Lung (tissue), 16 donors: Measurements from ENCODE around the gene RACGAP1. TPM values are rescaled to one million over a fixed set of nuclear protein-coding genes. Genes with fewer than 3 reads are reported as not detected.

Source experiments
- ATAC-seq: fragments of 200-7000 bp; cut with Tn5 transposase; one replicate; pipeline ENCODE4 v1.9.1; 2020; ENCODE audit warnings: moderate number of reproducible peaks; ENCODE audit not compliant: insufficient read depth, low FRiP score
- DNase-seq, 3 donors: peaks; one replicate each; pipeline ENCODE4 v3.0.0-alpha.2; 2013 to 2017
- H3K27ac ChIP-seq, 2 donors: one replicate each; pipeline ENCODE4 v1.5.1; 2013; ENCODE audit warnings: mild to moderate bottlenecking in 2 of 2, moderate library complexity in 2 of 2, control low read depth in 1 of 2, inconsistent platforms in 1 of 2, low read depth in 1 of 2, low read length in 1 of 2
- H3K27me3 ChIP-seq, 3 donors: one replicate each; pipeline ENCODE4 v1.5.1; 2013; ENCODE audit warnings: low read length in 2 of 3; ENCODE audit not compliant: control insufficient read depth in 3 of 3, insufficient read depth in 3 of 3
- H3K36me3 ChIP-seq, 4 donors: one replicate each; pipeline ENCODE4 v1.5.1; 2013; ENCODE audit warnings: low read length in 4 of 4, mild to moderate bottlenecking in 1 of 4, moderate library complexity in 1 of 4; ENCODE audit not compliant: control insufficient read depth in 4 of 4, insufficient read depth in 4 of 4
- H3K4me1 ChIP-seq, 5 donors: one replicate each; pipeline ENCODE4 v1.5.1; 2013; ENCODE audit warnings: low read length in 5 of 5, mild to moderate bottlenecking in 2 of 5, moderate library complexity in 1 of 5; ENCODE audit not compliant: control insufficient read depth in 5 of 5, insufficient read depth in 5 of 5
- H3K4me3 ChIP-seq: one replicate; pipeline ENCODE4 v1.5.1; 2013; ENCODE audit warnings: mild to moderate bottlenecking, control low read depth, moderate library complexity
- H3K9ac ChIP-seq, 2 donors: one replicate each; pipeline ENCODE4 v1.5.1; 2013; ENCODE audit warnings: low read length in 2 of 2, control low read depth in 1 of 2; ENCODE audit not compliant: insufficient read depth in 1 of 2
- H3K9me3 ChIP-seq, 4 donors: one replicate each; pipeline ENCODE4 v1.5.1; 2013; ENCODE audit warnings: low read length in 3 of 4, mild to moderate bottlenecking in 1 of 4, moderate library complexity in 1 of 4; ENCODE audit not compliant: control insufficient read depth in 4 of 4, insufficient read depth in 3 of 4
- WGBS, 2 donors: extraction: QIAGEN DNeasy Blood & Tissue Kit; methylation state at CpG; one replicate each; pipeline ENCODE4 v1.1.7; 2013; 5-methylcytosine and 5-hydroxymethylcytosine counted together
- long read RNA-seq, 5 donors: transcript quantifications; one replicate each; lab custom pipeline, GENCODE V29; 2026
- polyA plus RNA-seq, 2 donors: library from polyadenylated mRNA; stranded (reverse); fragments of 200-250 nt; gene quantifications; one replicate each; pipeline ENCODE4 v1.2.1, GENCODE V29; 2013
- total RNA-seq, 2 donors: library from RNA; depleted of rRNA in 1 of 2; stranded (reverse); fragments of >200 nt in 1 of 2; gene quantifications; one replicate each; pipeline ENCODE4 v1.2.1, GENCODE V29; 2014 to 2021
- TF ChIP-seq, protein P1 (sequence below): IDR thresholded peaks from 2 replicates; pipeline ENCODE4 v1.5.1; 2012; ENCODE audit warnings: mild to moderate bottlenecking; ENCODE audit errors: control extremely low read depth, extremely low read depth
- donor health status: control.
- donor health status: control.
- donor health status: Bipolar disorder and iron deficiency.
- donor health status: healthy.
- donor health status: DM: yes; HTN: yes; CAD: no.

Gene RACGAP1, protein sequence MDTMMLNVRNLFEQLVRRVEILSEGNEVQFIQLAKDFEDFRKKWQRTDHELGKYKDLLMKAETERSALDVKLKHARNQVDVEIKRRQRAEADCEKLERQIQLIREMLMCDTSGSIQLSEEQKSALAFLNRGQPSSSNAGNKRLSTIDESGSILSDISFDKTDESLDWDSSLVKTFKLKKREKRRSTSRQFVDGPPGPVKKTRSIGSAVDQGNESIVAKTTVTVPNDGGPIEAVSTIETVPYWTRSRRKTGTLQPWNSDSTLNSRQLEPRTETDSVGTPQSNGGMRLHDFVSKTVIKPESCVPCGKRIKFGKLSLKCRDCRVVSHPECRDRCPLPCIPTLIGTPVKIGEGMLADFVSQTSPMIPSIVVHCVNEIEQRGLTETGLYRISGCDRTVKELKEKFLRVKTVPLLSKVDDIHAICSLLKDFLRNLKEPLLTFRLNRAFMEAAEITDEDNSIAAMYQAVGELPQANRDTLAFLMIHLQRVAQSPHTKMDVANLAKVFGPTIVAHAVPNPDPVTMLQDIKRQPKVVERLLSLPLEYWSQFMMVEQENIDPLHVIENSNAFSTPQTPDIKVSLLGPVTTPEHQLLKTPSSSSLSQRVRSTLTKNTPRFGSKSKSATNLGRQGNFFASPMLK
- 10 to 100 TPM; 13.1 to 26.8 TPM for total RNA-seq
- polyA plus RNA-seq: 1 to 10 TPM; 3.8 to 7.2 TPM
- long read RNA-seq, donor 1, transcript RACGAP1-201 (17 exons, 3,073 nt): major isoform, 5 of 6 reads
- long read RNA-seq, donor 1, partial matches to known transcripts: 0 of 6 reads
- long read RNA-seq, donor 1, other reads (novel, unspliced or antisense): 0 of 6 reads
- long read RNA-seq, donor 2: 0 reads
- long read RNA-seq, donor 3, partial matches to known transcripts: 0 of 1 reads
- long read RNA-seq, donor 3, other reads (novel, unspliced or antisense): 0 of 1 reads
- long read RNA-seq, donor 4, partial matches to known transcripts: 0 of 2 reads
- long read RNA-seq, donor 4, other reads (novel, unspliced or antisense): 0 of 2 reads
- long read RNA-seq, donor 5, transcript RACGAP1-201 (17 exons, 3,073 nt): major isoform, 6 of 8 reads
- long read RNA-seq, donor 5, partial matches to known transcripts: 0 of 8 reads
- long read RNA-seq, donor 5, other reads (novel, unspliced or antisense): 0 of 8 reads

DNA sequence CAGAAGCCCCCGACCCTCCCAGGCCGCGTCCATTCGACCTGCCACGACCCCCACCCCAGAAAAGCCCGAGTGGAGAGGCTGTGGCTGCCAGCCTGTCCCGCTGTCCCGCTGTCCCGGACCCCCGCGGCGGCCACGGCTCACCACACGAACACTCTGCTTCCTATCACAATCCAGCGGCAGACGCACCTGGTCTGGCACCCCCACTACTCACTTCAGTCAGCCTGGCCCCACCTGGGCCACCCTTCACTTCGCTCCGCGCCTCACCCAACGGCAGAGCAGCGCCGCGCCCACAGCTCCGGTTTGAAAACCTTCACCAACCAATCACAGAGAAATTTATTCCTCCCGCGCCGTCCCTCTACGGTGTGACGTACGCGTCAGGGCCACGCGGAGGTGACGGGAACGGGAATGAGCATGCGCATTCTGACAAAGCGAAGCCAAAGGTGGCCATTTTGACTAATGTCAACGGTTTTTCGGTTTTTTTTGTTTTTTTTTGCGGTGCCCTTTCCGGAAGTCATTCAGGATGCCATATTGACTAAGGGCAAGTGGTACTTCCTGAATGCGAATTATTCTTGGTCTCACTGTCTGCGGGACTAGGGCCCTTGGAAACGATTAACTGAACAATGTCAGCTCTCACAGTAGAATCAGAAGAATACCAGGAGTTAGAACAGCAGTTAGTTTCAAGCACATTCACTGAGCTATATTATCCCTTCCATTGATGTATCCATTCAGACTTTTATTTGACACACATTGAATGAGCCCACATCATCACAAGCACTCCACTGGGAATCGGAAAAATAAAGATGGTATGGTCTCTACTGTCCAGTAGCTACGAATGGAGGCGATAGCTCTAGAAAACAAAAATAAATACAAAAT lies at the start of gene RACGAP1:
TSS of gene RACGAP1 (minus strand) at position 308 of the 873 bp plus-strand sequence. CDS start 8,779 bp downstream, outside the sequence.
- Histone ChIP-seq H3K9me3 (no peaks in the 10 kb centered on the region), H3K9ac (peak within 1 kb of the TSS; percentile 51 to 88), H3K36me3 (no peaks in the 10 kb centered on the region), H3K4me1 (peaks cover 0 to 37% (median 3%) of the 10 kb centered on the region in 5 donors), H3K4me3 (peak within 1 kb of the TSS; percentile 80), H3K27ac (peak within 1 kb of the TSS; percentile 11 to 22), H3K27me3 (no peaks in the 10 kb centered on the region)
- TF ChIP-seq, protein P1, sequence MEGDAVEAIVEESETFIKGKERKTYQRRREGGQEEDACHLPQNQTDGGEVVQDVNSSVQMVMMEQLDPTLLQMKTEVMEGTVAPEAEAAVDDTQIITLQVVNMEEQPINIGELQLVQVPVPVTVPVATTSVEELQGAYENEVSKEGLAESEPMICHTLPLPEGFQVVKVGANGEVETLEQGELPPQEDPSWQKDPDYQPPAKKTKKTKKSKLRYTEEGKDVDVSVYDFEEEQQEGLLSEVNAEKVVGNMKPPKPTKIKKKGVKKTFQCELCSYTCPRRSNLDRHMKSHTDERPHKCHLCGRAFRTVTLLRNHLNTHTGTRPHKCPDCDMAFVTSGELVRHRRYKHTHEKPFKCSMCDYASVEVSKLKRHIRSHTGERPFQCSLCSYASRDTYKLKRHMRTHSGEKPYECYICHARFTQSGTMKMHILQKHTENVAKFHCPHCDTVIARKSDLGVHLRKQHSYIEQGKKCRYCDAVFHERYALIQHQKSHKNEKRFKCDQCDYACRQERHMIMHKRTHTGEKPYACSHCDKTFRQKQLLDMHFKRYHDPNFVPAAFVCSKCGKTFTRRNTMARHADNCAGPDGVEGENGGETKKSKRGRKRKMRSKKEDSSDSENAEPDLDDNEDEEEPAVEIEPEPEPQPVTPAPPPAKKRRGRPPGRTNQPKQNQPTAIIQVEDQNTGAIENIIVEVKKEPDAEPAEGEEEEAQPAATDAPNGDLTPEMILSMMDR: no peak
- DNase-seq (peak; percentile 98 to 100 (median 100)), ATAC-seq (peak; percentile 97)
- 6% methylated on average over 41 to 47 of the region's 47 CpGs for WGBS, 2 donors

DNA sequence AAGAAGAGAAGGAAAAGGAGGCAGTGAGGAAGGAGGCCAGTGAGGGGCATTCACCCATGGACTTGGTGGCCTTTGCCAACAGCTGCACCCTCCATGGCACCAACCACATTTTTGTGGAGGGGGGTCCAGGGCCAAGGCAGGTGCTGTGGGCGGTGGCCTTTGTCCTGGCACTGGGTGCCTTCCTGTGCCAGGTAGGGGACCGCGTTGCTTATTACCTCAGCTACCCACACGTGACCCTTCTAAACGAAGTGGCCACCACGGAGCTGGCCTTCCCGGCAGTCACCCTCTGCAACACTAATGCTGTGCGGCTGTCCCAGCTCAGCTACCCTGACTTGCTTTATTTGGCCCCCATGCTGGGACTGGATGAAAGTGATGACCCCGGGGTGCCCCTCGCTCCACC lies 48.4 kb upstream of the RACGAP1 start:
- Histone ChIP-seq H3K4me3 (no peak overlapping the region), H3K36me3 (no peaks in the 10 kb centered on the region), H3K27me3 (no peaks in the 10 kb centered on the region), H3K9me3 (no peaks in the 10 kb centered on the region), H3K4me1 (peaks cover 0 to 9% (median 4%) of the 10 kb centered on the region in 5 donors), H3K9ac (no peak overlapping the region), H3K27ac (no peak overlapping the region)
- ATAC-seq (no peak), DNase-seq (no peak)
- TF ChIP-seq, protein P1: no peak
- 80 to 86% methylated on average over 10 of the region's 10 CpGs for WGBS, 2 donors

DNA sequence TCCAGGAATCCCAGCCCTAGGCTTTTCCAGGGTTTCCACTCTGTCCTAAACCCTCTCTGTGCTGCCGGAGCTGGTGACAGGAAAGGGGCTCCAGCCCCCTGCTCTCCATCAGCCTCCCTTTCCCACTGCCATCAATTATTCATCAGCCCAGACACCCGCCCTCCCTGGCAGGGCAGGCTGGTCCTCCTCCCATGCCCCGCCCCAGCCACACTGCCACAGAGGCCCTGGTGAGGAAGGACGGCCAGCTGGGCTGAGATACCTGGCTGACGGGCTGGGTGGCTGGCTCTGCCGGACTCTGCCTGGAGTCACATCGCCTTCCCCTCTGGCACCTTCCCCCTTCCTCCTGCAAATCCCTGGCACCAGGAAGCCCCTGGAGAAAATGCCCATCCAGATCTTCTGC lies 47.9 kb upstream of the RACGAP1 start:
- H3K9me3 ChIP-seq: no peaks in the 10 kb centered on the region
- no peak overlapping the region for H3K4me3 ChIP-seq
- no peak overlapping the region for H3K27ac ChIP-seq
- TF ChIP-seq, protein P1: no peak
- H3K9ac ChIP-seq: no peak overlapping the region
- no peaks in the 10 kb centered on the region for H3K27me3 ChIP-seq
- peaks cover 0 to 9% (median 4%) of the 10 kb centered on the region in 5 donors for H3K4me1 ChIP-seq
- WGBS, 2 donors: 83 to 88% methylated on average over 6 to 7 of the region's 7 CpGs
- ATAC-seq (no peak), DNase-seq (no peak)
- H3K36me3 ChIP-seq: no peaks in the 10 kb centered on the region
